Measurements from ENCODE around the gene AGBL3. TPM values are rescaled to one million over a fixed set of nuclear protein-coding genes. Genes with fewer than 3 reads are reported as not detected.

Gene AGBL3
- total RNA-seq, 1 donor from 2014 or later = 1.2 TPM

GRCh38 chr7:135181929-135182678 is 195.8 kb downstream of the AGBL3 start:
- Mint-ChIP-seq H3K27me3 (ENCODE audit: unreplicated experiment) (no peaks in the 10 kb centered on the region), H3K36me3 (ENCODE audit: unreplicated experiment) (peaks cover 44% of the 10 kb centered on the region), H3K4me3 (ENCODE audit: unreplicated experiment) (no peak overlapping the region), H3K27ac (ENCODE audit: unreplicated experiment) (no peak overlapping the region), H3K4me1 (ENCODE audit: unreplicated experiment) (no peaks in the 10 kb centered on the region), H3K9me3 (ENCODE audit: unreplicated experiment) (peaks cover 31% of the 10 kb centered on the region)
- TF ChIP-seq, protein P1, sequence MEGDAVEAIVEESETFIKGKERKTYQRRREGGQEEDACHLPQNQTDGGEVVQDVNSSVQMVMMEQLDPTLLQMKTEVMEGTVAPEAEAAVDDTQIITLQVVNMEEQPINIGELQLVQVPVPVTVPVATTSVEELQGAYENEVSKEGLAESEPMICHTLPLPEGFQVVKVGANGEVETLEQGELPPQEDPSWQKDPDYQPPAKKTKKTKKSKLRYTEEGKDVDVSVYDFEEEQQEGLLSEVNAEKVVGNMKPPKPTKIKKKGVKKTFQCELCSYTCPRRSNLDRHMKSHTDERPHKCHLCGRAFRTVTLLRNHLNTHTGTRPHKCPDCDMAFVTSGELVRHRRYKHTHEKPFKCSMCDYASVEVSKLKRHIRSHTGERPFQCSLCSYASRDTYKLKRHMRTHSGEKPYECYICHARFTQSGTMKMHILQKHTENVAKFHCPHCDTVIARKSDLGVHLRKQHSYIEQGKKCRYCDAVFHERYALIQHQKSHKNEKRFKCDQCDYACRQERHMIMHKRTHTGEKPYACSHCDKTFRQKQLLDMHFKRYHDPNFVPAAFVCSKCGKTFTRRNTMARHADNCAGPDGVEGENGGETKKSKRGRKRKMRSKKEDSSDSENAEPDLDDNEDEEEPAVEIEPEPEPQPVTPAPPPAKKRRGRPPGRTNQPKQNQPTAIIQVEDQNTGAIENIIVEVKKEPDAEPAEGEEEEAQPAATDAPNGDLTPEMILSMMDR (IDR thresholded peaks at IDR 0.05) = no peak
- no peak for DNase-seq (ENCODE audit: extremely low spot score, unreplicated experiment)

- TF ChIP-seq, protein P1 (IDR thresholded peaks at IDR 0.05) = no peak
- DNase-seq (ENCODE audit: extremely low spot score, unreplicated experiment) = peak; percentile 49
- H3K27ac Mint-ChIP-seq (ENCODE audit: unreplicated experiment) = no peak overlapping the region
- H3K36me3 Mint-ChIP-seq (ENCODE audit: unreplicated experiment) = peaks cover 54% of the 10 kb centered on the region
- no peaks in the 10 kb centered on the region for H3K27me3 Mint-ChIP-seq (ENCODE audit: unreplicated experiment)
- no peak overlapping the region for H3K4me3 Mint-ChIP-seq (ENCODE audit: unreplicated experiment)
- H3K9me3 Mint-ChIP-seq (ENCODE audit: unreplicated experiment) = peaks cover 31% of the 10 kb centered on the region
- no peaks in the 10 kb centered on the region for H3K4me1 Mint-ChIP-seq (ENCODE audit: unreplicated experiment)
These were observed 197.2 kb downstream of the AGBL3 start for GRCh38 chr7:135183478-135183877.

- no peaks in the 10 kb centered on the region for H3K4me1 Mint-ChIP-seq (ENCODE audit: unreplicated experiment)
- peaks cover 25% of the 10 kb centered on the region for H3K9me3 Mint-ChIP-seq (ENCODE audit: unreplicated experiment)
- H3K27me3 Mint-ChIP-seq (ENCODE audit: unreplicated experiment) = no peaks in the 10 kb centered on the region
- TF ChIP-seq, protein P1 (IDR thresholded peaks at IDR 0.05) = no peak
- DNase-seq (ENCODE audit: extremely low spot score, unreplicated experiment) = peak; percentile 63
- H3K27ac Mint-ChIP-seq (ENCODE audit: unreplicated experiment) = no peak overlapping the region
- H3K4me3 Mint-ChIP-seq (ENCODE audit: unreplicated experiment) = no peak overlapping the region
- H3K36me3 Mint-ChIP-seq (ENCODE audit: unreplicated experiment) = peaks cover 57% of the 10 kb centered on the region
These were observed 198.0 kb downstream of the AGBL3 start for GRCh38 chr7:135184254-135184841.

Other genes starting within 250 kb of the AGBL3 start
- gene CALD1, start 206.9 kb upstream of the AGBL3 start, total RNA-seq = 781 and 807 TPM in 2 replicates
- gene TMEM140, start 161.6 kb downstream of the AGBL3 start, total RNA-seq = 0.18 TPM in 1 of 2 replicates, not detected in the other
- 38.6 and 39.1 TPM in 2 replicates for gene CYREN, start 184.2 kb downstream of the AGBL3 start, total RNA-seq
- gene WDR91, start 225.0 kb downstream of the AGBL3 start, total RNA-seq = 10.8 and 11.1 TPM in 2 replicates
- not detected in 2 replicates for gene STRA8, start 247.3 kb downstream of the AGBL3 start, total RNA-seq